Stimulated activated naive CD8-positive, alpha-beta T cell treated with anti-CD3 and anti-CD28 coated beads, Interleukin-15, Interleukin-2, amounts not matched to agents 100 ng/mL and 50 ng/mL, for 24 hours (primary cell): ENCODE measurements around the gene VIPAS39.
"Not testable (repeated sequence)": the region's sequence is repeated elsewhere in the genome, so short reads cannot be mapped to it uniquely, and the experiment has no call there.

Experiments used
- H3K27ac Mint-ChIP-seq: one replicate; pipeline ENCODE4 v1.8.0; 2021; ENCODE audit warnings: mild to moderate bottlenecking, mixed read lengths
- H3K27me3 Mint-ChIP-seq: one replicate; pipeline ENCODE4 v1.8.0; 2021; ENCODE audit warnings: mixed read lengths
- H3K36me3 Mint-ChIP-seq: one replicate; pipeline ENCODE4 v1.8.0; 2021; ENCODE audit warnings: low read depth, mixed read lengths
- H3K4me1 Mint-ChIP-seq: one replicate; pipeline ENCODE4 v1.8.0; 2021; ENCODE audit warnings: low read depth, mixed read lengths
- H3K4me3 Mint-ChIP-seq: one replicate; pipeline ENCODE4 v1.8.0; 2021; ENCODE audit warnings: mild to moderate bottlenecking, mixed read lengths
- H3K9me3 Mint-ChIP-seq: one replicate; pipeline ENCODE4 v1.8.0; 2021; ENCODE audit warnings: mixed read lengths

Gene VIPAS39

DNA sequence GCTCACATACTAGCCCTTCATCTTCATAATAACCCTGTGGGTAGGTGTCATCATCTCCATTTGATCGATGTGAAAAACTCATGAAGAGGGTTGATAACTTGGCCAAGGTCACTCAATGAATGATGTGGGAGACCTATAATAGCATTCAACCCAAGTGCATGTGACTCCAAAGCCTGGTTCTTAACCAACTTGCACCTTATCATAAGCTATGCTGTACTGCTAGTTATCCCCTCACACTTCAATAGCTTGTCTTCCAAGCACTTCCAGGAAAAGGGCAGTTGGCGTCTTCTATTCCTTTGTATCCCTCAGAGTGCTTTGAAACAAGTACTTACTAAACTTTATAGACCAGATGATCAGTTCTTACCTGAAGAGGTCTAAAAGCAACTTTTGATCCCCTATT lies 15.2 kb downstream of the VIPAS39 start:
- no peaks in the 10 kb centered on the region for H3K4me1 Mint-ChIP-seq
- H3K27me3 Mint-ChIP-seq: no peaks in the 10 kb centered on the region
- no peak overlapping the region for H3K4me3 Mint-ChIP-seq
- H3K9me3 Mint-ChIP-seq: no peaks in the 10 kb centered on the region
- H3K36me3 Mint-ChIP-seq: peaks cover 44% of the 10 kb centered on the region
- no peak overlapping the region for H3K27ac Mint-ChIP-seq

DNA sequence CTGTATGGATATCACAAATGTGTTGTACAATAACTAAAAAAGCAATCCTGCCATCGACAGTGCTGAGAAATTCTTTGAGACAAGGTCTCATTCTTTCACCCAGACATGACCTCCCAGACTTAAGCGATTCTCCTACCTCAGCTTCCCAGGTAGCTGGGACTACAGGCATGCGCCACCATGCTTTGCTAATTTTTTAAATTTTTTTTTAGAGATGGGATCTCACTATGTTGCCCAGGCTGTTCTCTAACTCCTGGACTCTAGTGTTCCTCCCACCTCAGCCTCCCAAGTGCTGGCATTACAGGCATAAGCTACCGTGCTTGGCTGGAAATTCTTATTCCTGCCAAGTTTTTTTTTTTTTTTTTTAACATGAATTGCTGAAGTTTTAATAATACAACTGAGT lies 17.5 kb downstream of the VIPAS39 start:
- Mint-ChIP-seq H3K27me3 (no peaks in the 10 kb centered on the region), H3K9me3 (no peaks in the 10 kb centered on the region), H3K36me3 (peaks cover 50% of the 10 kb centered on the region), H3K4me3 (no peak overlapping the region), H3K27ac (no peak overlapping the region), H3K4me1 (no peaks in the 10 kb centered on the region)

DNA sequence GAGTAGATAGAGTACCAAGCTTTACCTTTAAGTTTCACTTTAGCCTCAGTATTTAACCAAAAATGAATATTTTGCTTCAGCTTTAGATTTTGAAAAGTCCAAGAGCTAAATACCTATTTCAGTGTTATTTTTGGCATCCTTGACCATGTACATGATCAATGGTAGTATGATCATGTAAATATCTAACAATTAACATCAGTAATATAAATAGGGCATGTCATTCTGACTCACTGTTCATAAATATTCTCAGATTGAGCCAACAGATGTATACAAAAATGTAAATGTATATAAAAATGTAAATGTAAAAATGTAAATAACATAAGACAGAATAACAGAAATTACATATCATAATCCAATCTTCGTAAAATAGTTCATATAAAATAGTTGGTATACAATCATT lies 18.8 kb downstream of the VIPAS39 start:
- no peaks in the 10 kb centered on the region for H3K27me3 Mint-ChIP-seq
- H3K27ac Mint-ChIP-seq: no peak overlapping the region
- H3K36me3 Mint-ChIP-seq: peaks cover 58% of the 10 kb centered on the region
- H3K4me3 Mint-ChIP-seq: no peak overlapping the region
- H3K9me3 Mint-ChIP-seq: no peaks in the 10 kb centered on the region
- H3K4me1 Mint-ChIP-seq: no peaks in the 10 kb centered on the region

DNA sequence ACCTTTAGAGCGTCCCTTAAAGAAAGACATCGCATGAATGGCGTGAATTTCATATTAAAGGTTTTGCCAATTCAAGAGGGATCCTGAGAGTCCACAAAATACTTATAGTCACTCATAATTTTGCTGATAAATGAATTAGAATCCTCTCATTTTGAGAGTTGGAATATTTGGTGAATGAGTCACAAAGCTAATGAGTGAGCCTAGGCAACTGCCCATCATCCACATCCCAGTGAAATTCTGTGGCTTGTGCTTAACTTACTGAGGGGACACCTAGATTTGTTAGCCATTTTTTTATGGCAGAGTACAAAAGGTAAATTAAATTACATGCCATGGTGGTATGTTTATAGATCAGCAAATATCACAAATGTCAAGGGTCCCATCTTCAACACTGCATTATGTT lies 21.4 kb downstream of the VIPAS39 start:
- peaks cover 47% of the 10 kb centered on the region for H3K36me3 Mint-ChIP-seq
- no peak overlapping the region for H3K4me3 Mint-ChIP-seq
- H3K27me3 Mint-ChIP-seq: no peaks in the 10 kb centered on the region

DNA sequence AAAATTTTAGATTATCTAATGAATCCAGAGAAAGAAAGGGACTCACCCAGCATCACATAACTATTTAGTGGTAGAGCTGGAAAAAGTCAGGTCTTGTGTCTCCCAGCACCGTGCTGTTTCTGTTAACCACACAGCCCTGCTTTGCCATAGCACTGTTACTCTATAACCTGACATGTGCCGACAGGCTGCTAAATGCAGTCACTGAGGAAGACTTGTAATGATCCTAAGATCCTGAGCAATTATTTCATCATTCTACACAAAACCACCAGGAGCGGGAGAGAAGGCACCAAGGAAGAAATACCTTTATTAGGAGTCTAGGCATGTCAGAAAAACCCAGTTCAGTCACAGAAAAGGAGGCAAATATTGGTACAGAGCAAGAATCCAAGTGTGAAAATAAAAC lies 31.0 kb downstream of the VIPAS39 start:
- no peak overlapping the region for H3K27ac Mint-ChIP-seq
- H3K4me3 Mint-ChIP-seq: no peak overlapping the region
- no peaks in the 10 kb centered on the region for H3K9me3 Mint-ChIP-seq
- H3K4me1 Mint-ChIP-seq: no peaks in the 10 kb centered on the region
- no peaks in the 10 kb centered on the region for H3K27me3 Mint-ChIP-seq
- H3K36me3 Mint-ChIP-seq: peaks cover 81% of the 10 kb centered on the region

More for the DNA sequence above, 21.4 kb downstream of the VIPAS39 start:
- no peaks in the 10 kb centered on the region for H3K4me1 Mint-ChIP-seq
- H3K9me3 Mint-ChIP-seq: no peaks in the 10 kb centered on the region
- H3K27ac Mint-ChIP-seq: no peak overlapping the region

DNA sequence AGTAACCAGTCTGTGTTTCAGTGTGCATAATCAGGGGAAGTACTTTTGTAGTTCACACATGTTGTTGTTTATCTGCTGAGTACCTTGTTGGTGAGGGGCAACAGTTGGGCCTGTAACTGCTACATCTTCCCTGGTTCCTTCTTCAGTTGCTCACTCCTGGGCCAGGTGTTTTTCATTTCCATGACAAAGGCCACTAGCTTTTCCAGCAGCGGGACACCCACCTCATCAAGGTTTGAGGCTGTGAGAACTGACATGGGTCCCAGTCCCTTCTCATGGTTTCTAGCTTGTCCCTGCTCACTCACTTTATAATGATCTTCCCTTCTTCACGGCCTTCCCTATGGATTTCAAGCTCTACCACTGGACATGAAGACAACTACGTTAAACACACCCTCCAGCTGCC lies 32.5 kb downstream of the VIPAS39 start:
- Mint-ChIP-seq H3K27me3 (no peaks in the 10 kb centered on the region), H3K4me1 (no peaks in the 10 kb centered on the region), H3K4me3 (no peak overlapping the region), H3K27ac (no peak overlapping the region), H3K36me3 (peaks cover 86% of the 10 kb centered on the region), H3K9me3 (peaks cover 4% of the 10 kb centered on the region)

DNA sequence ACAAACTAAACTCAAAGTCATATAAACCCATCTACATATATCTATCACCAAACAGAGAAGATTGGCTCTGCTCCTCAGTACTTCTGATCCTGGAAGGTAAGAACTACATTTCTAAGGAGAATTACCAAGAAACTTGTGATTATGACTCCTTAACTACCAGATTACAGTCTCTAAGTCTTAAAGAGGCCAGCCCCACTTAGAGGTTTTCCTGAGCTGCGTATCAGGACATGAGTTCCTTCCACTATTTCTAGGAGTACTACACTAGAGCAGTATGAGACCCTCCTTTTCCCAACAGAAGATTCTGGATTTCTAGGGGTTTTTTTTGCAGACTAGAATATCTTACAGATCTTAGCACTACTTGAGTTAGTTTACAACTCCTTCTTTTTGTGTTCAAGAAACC lies 34.0 kb downstream of the VIPAS39 start, which contains the start of gene NOXRED1:
Gene NOXRED1, minus strand, starts transcription at position 101 of the 400 bp plus-strand sequence. CDS start 634 bp downstream, outside the sequence.
- H3K4me3 Mint-ChIP-seq: no peak within 1 kb of the TSS
- no peaks in the 10 kb centered on the region for H3K27me3 Mint-ChIP-seq
- H3K36me3 Mint-ChIP-seq: peaks cover 81% of the 10 kb centered on the region
- no peaks in the 10 kb centered on the region for H3K4me1 Mint-ChIP-seq
- peaks cover 11% of the 10 kb centered on the region for H3K9me3 Mint-ChIP-seq
- no peak within 1 kb of the TSS for H3K27ac Mint-ChIP-seq

DNA sequence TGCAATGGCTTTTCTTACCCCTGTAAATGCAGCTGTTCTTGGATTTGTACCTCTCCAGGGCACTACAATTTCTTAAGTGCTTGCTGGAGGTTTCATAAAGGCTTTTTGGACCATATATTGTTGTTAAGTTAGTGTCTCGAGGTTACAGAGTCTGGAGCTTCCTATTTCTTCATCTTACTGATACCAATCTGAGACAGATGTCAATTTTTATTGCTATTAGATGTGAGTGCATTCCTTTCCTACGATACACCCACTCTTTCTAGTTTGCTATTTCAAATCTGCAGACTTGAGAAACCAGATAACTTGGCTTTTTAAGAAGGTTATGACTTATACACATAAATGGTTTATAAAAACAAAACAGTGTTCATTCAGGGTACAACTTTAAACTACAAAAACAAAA lies 36.2 kb downstream of the VIPAS39 start:
- Mint-ChIP-seq H3K9me3 (peaks cover 21% of the 10 kb centered on the region), H3K4me3 (no peak overlapping the region), H3K27ac (no peak overlapping the region), H3K27me3 (no peaks in the 10 kb centered on the region), H3K4me1 (no peaks in the 10 kb centered on the region), H3K36me3 (peaks cover 59% of the 10 kb centered on the region)

DNA sequence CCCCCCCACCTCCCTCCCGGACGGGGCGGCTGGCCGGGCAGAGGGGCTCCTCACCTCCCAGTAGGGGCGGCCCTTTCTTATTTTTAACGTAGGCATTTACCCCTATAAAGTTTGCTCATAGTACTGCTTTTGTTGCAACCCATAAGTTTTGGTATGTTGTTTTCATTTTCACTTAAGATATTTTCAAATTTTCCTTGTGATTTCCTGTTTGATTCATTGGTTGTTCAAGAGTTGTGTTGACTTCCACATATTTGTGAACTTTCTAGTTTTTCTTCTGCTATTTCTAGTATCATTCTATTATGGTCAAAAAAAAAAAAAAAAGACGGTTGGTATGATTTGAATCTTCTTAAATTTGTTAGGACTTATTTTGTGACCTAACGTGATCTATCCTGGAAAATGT lies 40.6 kb downstream of the VIPAS39 start:
- Mint-ChIP-seq H3K4me1 (no peaks in the 10 kb centered on the region), H3K27me3 (no peaks in the 10 kb centered on the region), H3K4me3 (no peak overlapping the region), H3K9me3 (peaks cover 21% of the 10 kb centered on the region), H3K27ac (no peak overlapping the region), H3K36me3 (peaks cover 22% of the 10 kb centered on the region)

DNA sequence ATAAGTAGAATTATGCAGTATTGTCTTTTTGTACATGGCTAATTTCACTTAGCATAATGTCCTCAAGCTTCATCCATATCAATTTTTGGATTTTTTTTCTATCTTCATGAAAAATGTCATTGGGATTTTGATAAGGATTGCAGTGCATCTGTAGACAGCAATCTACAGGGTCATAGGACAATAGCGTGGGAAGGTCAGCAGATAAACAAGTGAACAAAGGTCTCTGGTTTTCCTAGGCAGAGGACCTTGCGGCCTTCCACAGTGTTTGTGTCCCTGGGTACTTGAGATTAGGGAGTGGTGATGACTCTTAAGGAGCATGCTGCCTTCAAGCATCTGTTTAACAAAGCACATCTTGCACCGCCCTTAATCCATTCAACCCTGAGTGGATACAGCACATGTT lies 41.3 kb downstream of the VIPAS39 start:
- Mint-ChIP-seq H3K36me3 (peaks cover 15% of the 10 kb centered on the region), H3K9me3 (peaks cover 21% of the 10 kb centered on the region)
- not testable (repeated sequence) for H3K27ac Mint-ChIP-seq, H3K4me3 Mint-ChIP-seq, H3K4me1 Mint-ChIP-seq, H3K27me3 Mint-ChIP-seq

DNA sequence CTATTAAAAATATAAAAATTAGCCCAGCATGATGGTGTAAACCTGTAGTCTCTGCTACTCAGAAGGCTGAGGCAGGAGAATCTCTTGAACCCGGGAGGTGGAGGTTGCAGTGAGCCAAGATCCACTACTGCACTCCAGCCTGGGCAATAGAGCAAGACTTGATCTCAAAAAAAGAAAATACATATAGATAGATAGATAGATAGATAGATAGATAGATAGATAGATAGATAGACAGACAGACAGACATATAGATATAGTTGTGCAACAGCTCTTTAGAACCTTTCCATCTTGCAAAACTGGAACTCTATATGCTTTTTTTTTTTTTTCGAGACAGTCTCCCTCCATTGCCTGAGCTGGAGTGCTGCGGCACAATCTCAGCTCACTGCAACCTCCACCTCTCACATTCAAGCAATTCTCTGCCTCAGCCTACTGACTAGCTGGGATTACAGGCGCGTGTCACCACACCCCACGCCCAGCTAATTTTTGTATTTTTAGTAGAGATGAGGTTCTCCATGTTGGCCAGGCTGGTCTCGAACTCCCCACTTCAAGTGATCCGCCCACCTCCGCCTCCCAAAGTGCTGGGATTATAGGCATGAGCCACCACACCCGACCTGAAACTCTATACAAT lies 41.9 kb downstream of the VIPAS39 start:
- H3K27ac Mint-ChIP-seq, H3K4me1 Mint-ChIP-seq, H3K4me3 Mint-ChIP-seq, H3K27me3 Mint-ChIP-seq: not testable (repeated sequence)
- H3K9me3 Mint-ChIP-seq: peaks cover 21% of the 10 kb centered on the region
- peaks cover 13% of the 10 kb centered on the region for H3K36me3 Mint-ChIP-seq

DNA sequence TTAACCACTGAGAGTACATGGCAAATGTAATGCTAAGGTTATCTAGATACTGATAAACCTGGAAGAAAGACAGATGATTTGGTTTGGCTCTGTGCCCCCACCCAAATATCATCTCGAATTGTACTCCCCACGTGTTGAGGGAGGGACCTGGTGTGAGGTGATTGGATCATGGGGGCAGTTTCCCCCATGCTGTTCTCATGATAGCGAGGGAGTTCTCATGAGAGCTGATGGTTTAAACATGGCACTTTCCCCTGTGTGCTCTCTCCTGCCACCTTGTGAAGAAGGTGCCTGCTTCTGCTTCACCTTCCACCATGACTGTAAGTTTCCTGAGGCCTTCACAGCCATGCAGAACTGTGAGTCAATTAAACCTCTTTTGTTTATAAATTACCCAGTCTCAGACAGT lies 48.3 kb downstream of the VIPAS39 start:
- Mint-ChIP-seq H3K4me3 (no peak overlapping the region), H3K27me3 (no peaks in the 10 kb centered on the region), H3K36me3 (no peaks in the 10 kb centered on the region), H3K9me3 (no peaks in the 10 kb centered on the region), H3K27ac (no peak overlapping the region), H3K4me1 (peaks cover 15% of the 10 kb centered on the region)

DNA sequence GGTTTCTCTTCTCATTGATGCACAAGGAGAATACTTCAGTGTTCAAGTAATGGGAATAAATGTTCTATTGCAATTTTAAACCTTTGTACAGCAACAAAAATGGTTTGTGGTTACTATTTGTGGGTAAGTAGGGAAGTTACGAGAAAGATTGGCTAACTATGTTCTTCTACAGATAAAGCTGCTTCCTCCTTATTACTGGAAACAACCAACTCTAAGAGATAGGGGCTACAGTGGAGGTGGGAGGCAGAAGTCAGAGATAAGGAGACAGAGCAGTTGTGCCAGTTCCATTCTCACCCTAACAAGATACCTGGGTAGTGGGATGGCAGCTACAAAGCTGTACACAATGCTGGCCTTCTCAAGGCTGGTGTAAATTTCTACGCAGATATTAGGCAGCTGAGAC lies 50.2 kb downstream of the VIPAS39 start:
- peaks cover 15% of the 10 kb centered on the region for H3K4me1 Mint-ChIP-seq
- H3K27me3 Mint-ChIP-seq: no peaks in the 10 kb centered on the region
- H3K4me3 Mint-ChIP-seq: no peak overlapping the region
- H3K36me3 Mint-ChIP-seq: no peaks in the 10 kb centered on the region
- H3K9me3 Mint-ChIP-seq: no peaks in the 10 kb centered on the region
- no peak overlapping the region for H3K27ac Mint-ChIP-seq

DNA sequence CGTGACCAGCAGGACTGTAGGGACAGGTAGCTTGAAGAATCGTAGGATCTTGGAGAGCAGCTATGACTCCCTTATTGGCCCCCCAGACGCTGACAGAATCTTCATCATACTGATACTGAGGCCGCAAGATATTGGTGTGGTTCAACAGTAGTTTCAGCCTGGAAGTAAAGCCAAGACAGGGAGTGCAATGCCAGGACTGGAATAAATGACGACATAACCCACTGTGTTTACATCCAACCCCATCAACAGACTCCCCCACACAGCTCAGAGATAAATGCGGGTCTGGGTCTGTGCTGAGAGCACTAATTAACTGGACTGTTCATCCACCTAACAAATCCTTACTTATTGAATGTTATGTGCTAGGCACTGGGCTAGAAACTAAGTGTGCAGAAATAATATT lies 50.7 kb downstream of the VIPAS39 start:
- H3K27me3 Mint-ChIP-seq: no peaks in the 10 kb centered on the region
- no peak overlapping the region for H3K27ac Mint-ChIP-seq
- H3K4me3 Mint-ChIP-seq: no peak overlapping the region
- peaks cover 15% of the 10 kb centered on the region for H3K4me1 Mint-ChIP-seq
- H3K9me3 Mint-ChIP-seq: no peaks in the 10 kb centered on the region
- H3K36me3 Mint-ChIP-seq: no peaks in the 10 kb centered on the region

DNA sequence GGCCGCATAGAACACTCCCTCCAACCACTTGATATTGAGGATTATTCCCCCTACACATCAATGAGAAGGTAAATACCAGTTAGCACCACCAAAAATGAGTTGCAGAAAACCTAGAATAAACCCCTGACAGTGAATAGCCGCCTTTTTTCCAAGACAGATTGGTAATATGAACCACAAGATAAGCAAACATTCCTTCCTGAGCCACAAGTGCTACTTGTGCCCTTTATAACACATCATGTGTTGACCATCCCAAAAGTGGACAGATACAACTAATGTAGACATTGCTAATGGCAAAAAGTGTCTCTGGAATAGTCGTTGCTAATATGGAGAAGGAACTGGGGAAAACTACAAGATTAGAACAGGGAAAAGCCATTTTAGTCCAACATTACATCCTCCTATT lies 51.3 kb downstream of the VIPAS39 start:
- Mint-ChIP-seq H3K27ac (no peak overlapping the region), H3K9me3 (no peaks in the 10 kb centered on the region), H3K36me3 (no peaks in the 10 kb centered on the region), H3K27me3 (no peaks in the 10 kb centered on the region), H3K4me1 (peaks cover 15% of the 10 kb centered on the region), H3K4me3 (no peak overlapping the region)

DNA sequence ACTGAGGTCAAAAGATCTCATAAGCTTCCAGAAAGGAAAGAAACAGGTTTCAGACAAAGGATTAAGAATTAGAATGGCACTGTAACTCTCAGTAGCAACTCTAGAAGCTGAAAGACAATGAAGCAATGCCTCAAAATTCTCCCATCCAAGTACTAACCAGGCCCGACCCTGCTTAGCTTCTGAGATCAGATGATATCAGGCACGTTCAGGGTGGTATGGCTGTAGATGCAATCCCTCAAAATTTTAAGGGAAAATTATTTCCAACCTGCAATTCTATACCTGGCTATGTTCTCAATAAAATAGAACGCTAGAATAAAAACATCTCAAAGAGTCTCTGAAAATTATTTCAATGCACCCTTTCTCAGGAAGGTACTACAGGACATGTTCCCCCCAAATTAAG lies 53.6 kb downstream of the VIPAS39 start:
- H3K27ac Mint-ChIP-seq: no peak overlapping the region
- H3K9me3 Mint-ChIP-seq: no peaks in the 10 kb centered on the region
- H3K4me1 Mint-ChIP-seq: peaks cover 15% of the 10 kb centered on the region
- H3K4me3 Mint-ChIP-seq: no peak overlapping the region
- no peaks in the 10 kb centered on the region for H3K36me3 Mint-ChIP-seq
- no peaks in the 10 kb centered on the region for H3K27me3 Mint-ChIP-seq
